Amniotic epithelial cell (primary cell): ENCODE measurements around the gene TMEM161A.
"Not testable (repeated sequence)": the region's sequence is repeated elsewhere in the genome, so short reads cannot be mapped to it uniquely, and the experiment has no call there.

Experiments used
- DNase-seq: peaks from one replicate; pipeline ENCODE4 v3.0.0-alpha.2; 2010; ENCODE audit warnings: low read depth

The TMEM161A gene

GRCh38 chr19:19122902-19123301, 15.4 kb downstream of the TMEM161A start:
- DNase-seq = no peak

- DNase-seq = no peak
Measured at GRCh38 chr19:19121371-19121770, 16.9 kb downstream of the TMEM161A start.

- DNase-seq = peak; percentile 98
Measured at GRCh38 chr19:19120308-19121231, 17.7 kb downstream of the TMEM161A start.

GRCh38 chr19:19119325-19120237, 18.7 kb downstream of the TMEM161A start:
- no peak for DNase-seq

- no peak for DNase-seq
Measured at GRCh38 chr19:19115954-19116353, 22.3 kb downstream of the TMEM161A start.

GRCh38 chr19:19113040-19113626, 25.1 kb downstream of the TMEM161A start:
- peak; percentile 57 for DNase-seq

- DNase-seq = no peak
Measured at GRCh38 chr19:19111967-19112580, 26.2 kb downstream of the TMEM161A start.

- DNase-seq = no peak
Measured at GRCh38 chr19:19111136-19111835, 27.0 kb downstream of the TMEM161A start.

GRCh38 chr19:19110410-19111135, 27.7 kb downstream of the TMEM161A start:
- peak; percentile 13 for DNase-seq

- DNase-seq = peak; percentile 16
Measured at GRCh38 chr19:19109601-19110000, 28.7 kb downstream of the TMEM161A start.

GRCh38 chr19:19107654-19108053, 30.6 kb downstream of the TMEM161A start:
- no peak for DNase-seq

GRCh38 chr19:19106938-19107337, 31.3 kb downstream of the TMEM161A start:
- not testable (repeated sequence) for DNase-seq

- peak; percentile 51 for DNase-seq
Measured at GRCh38 chr19:19106056-19106551, 32.2 kb downstream of the TMEM161A start.

- peak; percentile 65 for DNase-seq
Measured at GRCh38 chr19:19105365-19106055, 32.8 kb downstream of the TMEM161A start.

GRCh38 chr19:19103167-19103566, 35.1 kb downstream of the TMEM161A start:
- DNase-seq = no peak

- not testable (repeated sequence) for DNase-seq
Measured at GRCh38 chr19:19102566-19102965, 35.7 kb downstream of the TMEM161A start.

GRCh38 chr19:19101540-19101939, 36.7 kb downstream of the TMEM161A start:
- no peak for DNase-seq

GRCh38 chr19:19098703-19099632, 39.3 kb downstream of the TMEM161A start:
- DNase-seq = no peak
